ENCODE measurements around the gene CHAF1B.

- no peak for TF ChIP-seq POLR2AphosphoS5 (IDR thresholded peaks at IDR 0.05)
- TF ChIP-seq POLR2A (IDR thresholded peaks at IDR 0.05), result no peak
Observed at GRCh38 chr21:36466061-36466511, 80.9 kb downstream of the CHAF1B start.

All from suprapubic skin (tissue), 4 donors.